NK-92 treated with Interleukin-12 subunit alpha and Interleukin-12 subunit beta, amount 100 ng/mL, for 24 hours (cell line): ENCODE results near the gene MRPS18A.
"Not testable (repeated sequence)": the region's sequence is repeated elsewhere in the genome, so short reads cannot be mapped to it uniquely, and the experiment has no call there.

Experiments
- DNase-seq: peaks from one replicate; lab custom pipeline; 2025; lab: John Stamatoyannopoulos, UW

The MRPS18A gene

GRCh38 chr6:43717389-43717788 is 29.8 kb upstream of the MRPS18A start:
- DNase-seq = no peak

- no peak for DNase-seq
These were observed 28.5 kb upstream of the MRPS18A start for GRCh38 chr6:43716099-43716498.

GRCh38 chr6:43715056-43715788 is 27.6 kb upstream of the MRPS18A start:
- DNase-seq = no peak

GRCh38 chr6:43714311-43715055 is 26.9 kb upstream of the MRPS18A start:
- peak; percentile 32 for DNase-seq

GRCh38 chr6:43713643-43714310 is 26.2 kb upstream of the MRPS18A start:
- no peak for DNase-seq

- no peak for DNase-seq
These were observed 25.0 kb upstream of the MRPS18A start for GRCh38 chr6:43712579-43712978.

- no peak for DNase-seq
These were observed 23.0 kb upstream of the MRPS18A start for GRCh38 chr6:43710576-43710975.

- no peak for DNase-seq
These were observed 22.2 kb upstream of the MRPS18A start for GRCh38 chr6:43709654-43710303.

GRCh38 chr6:43708860-43709653 is 21.5 kb upstream of the MRPS18A start:
- DNase-seq = no peak

GRCh38 chr6:43707767-43708166 is 20.2 kb upstream of the MRPS18A start:
- no peak for DNase-seq

- DNase-seq = no peak
These were observed 19.7 kb upstream of the MRPS18A start for GRCh38 chr6:43707269-43707668.

GRCh38 chr6:43706788-43707187 is 19.2 kb upstream of the MRPS18A start:
- DNase-seq = no peak

GRCh38 chr6:43705996-43706395 is 18.4 kb upstream of the MRPS18A start:
- DNase-seq = no peak

- DNase-seq = no peak
These were observed 16.2 kb upstream of the MRPS18A start for GRCh38 chr6:43703512-43704429.

- DNase-seq = no peak
These were observed 15.2 kb upstream of the MRPS18A start for GRCh38 chr6:43702534-43703440.

GRCh38 chr6:43702171-43702533 is 14.6 kb upstream of the MRPS18A start:
- no peak for DNase-seq

GRCh38 chr6:43700939-43701560 is 13.5 kb upstream of the MRPS18A start:
- DNase-seq = not testable (repeated sequence)

GRCh38 chr6:43699564-43700186 is 12.1 kb upstream of the MRPS18A start:
- no peak for DNase-seq
